MM.1S (cell line): ENCODE measurements around the gene DOCK4.
A peak's percentile ranks its signal among the peaks of the same experiment; 100 is the strongest.

ENCODE experiments used
- DNase-seq: peaks from one replicate; pipeline ENCODE4 v3.0.0-alpha.2; 2015
- H2AFZ ChIP-seq: fragments of 300-600 bp; sonication (generic); 2 replicates; pipeline ENCODE4 v1.6.0; 2016; ENCODE audit warnings: antibody characterized with exemption, low read length
- H3F3A ChIP-seq: fragments of 300-600 bp; sonication (generic); 2 replicates; pipeline ENCODE4 v1.6.1; 2016; ENCODE audit warnings: mild to moderate bottlenecking, antibody characterized with exemption, low read length, moderate library complexity, mixed read lengths; ENCODE audit not compliant: insufficient read depth
- H3K27ac ChIP-seq: fragments of 300-600 bp; sonication (generic); 2 replicates; pipeline ENCODE4 v1.5.1; 2016; ENCODE audit warnings: mild to moderate bottlenecking, low read length
- H3K27me3 ChIP-seq: fragments of 300-600 bp; sonication (generic); replicated peaks from 2 replicates; pipeline ENCODE4 v1.6.0; 2016; ENCODE audit warnings: low read length; ENCODE audit not compliant: insufficient read depth
- H3K36me3 ChIP-seq: fragments of 300-600 bp; sonication (generic); replicated peaks from 2 replicates; pipeline ENCODE4 v1.6.1; 2016; ENCODE audit warnings: mild to moderate bottlenecking, low read length, mixed read lengths; ENCODE audit not compliant: insufficient read depth
- H3K4me1 ChIP-seq: fragments of 300-600 bp; sonication (generic); 2 replicates; pipeline ENCODE4 v1.6.1; 2016; ENCODE audit warnings: low read length, mixed read lengths
- H3K4me2 ChIP-seq: fragments of 300-600 bp; sonication (generic); 2 replicates; pipeline ENCODE4 v1.6.0; 2016; ENCODE audit warnings: low read depth, low read length
- H3K4me3 ChIP-seq: fragments of 300-600 bp; sonication (generic); 2 replicates; pipeline ENCODE4 v1.5.1; 2016; ENCODE audit warnings: low read length, mixed read lengths
- H3K79me2 ChIP-seq: fragments of 300-600 bp; sonication (generic); 2 replicates; pipeline ENCODE4 v1.6.1; 2016; ENCODE audit warnings: mixed run types, low read length, mixed read lengths
- H3K9ac ChIP-seq: fragments of 300-600 bp; sonication (generic); 2 replicates; pipeline ENCODE4 v1.6.1; 2016; ENCODE audit warnings: low read length, mixed read lengths
- H3K9me2 ChIP-seq: fragments of 300-600 bp; sonication (generic); replicated peaks from 2 replicates; pipeline ENCODE4 v1.6.1; 2016; ENCODE audit warnings: mild to moderate bottlenecking, low read length, mixed read lengths; ENCODE audit not compliant: insufficient read depth
- H3K9me3 ChIP-seq: fragments of 300-600 bp; sonication (generic); replicated peaks from 2 replicates; pipeline ENCODE4 v1.6.1; 2016; ENCODE audit warnings: mild to moderate bottlenecking, low read length, mixed read lengths; ENCODE audit not compliant: insufficient read depth
- H4K20me1 ChIP-seq: fragments of 300-600 bp; sonication (generic); 2 replicates; pipeline ENCODE4 v1.6.1; 2016; ENCODE audit warnings: mild to moderate bottlenecking, low read length, moderate library complexity, mixed read lengths; ENCODE audit not compliant: insufficient read depth
- CTCF ChIP-seq: fragments of 300-600 bp; sonication (generic); IDR thresholded peaks from 2 replicates; pipeline ENCODE4 v1.5.1; 2016; ENCODE audit warnings: antibody characterized with exemption, low read length, mixed read lengths
- EZH2 ChIP-seq: fragments of 300-600 bp; sonication (generic); optimal IDR thresholded peaks from 2 replicates; pipeline ENCODE3; 2017; ENCODE audit warnings: low read depth, mild to moderate bottlenecking, antibody characterized with exemption, low read length, mixed read lengths
- EZH2phosphoT487 ChIP-seq: fragments of 300-600 bp; sonication (generic); IDR thresholded peaks from 2 replicates; pipeline ENCODE4 v1.6.1; 2018; ENCODE audit warnings: antibody characterized with exemption, low read length

DOCK4 gene

GRCh38 chr7:112060625-112061024 is 145.6 kb downstream of the DOCK4 start:
- no peak overlapping the region for H2AFZ ChIP-seq
- H3K9me3 ChIP-seq: no peaks in the 10 kb centered on the region
- H4K20me1 ChIP-seq: no peaks in the 10 kb centered on the region
- H3K79me2 ChIP-seq: peaks cover 83% of the 10 kb centered on the region
- TF ChIP-seq EZH2 (no peak), EZH2phosphoT487 (no peak), CTCF (no peak)
- peak overlapping the region; percentile 37; the same call in 1 of the 2 replicates for H3K9ac ChIP-seq
- H3K4me3 ChIP-seq: peak overlapping the region; percentile 10; the same call in 1 of the 2 replicates
- H3K36me3 ChIP-seq: no peaks in the 10 kb centered on the region
- H3F3A ChIP-seq: peaks cover 14% of the 10 kb centered on the region; the same call in 1 of the 2 replicates
- DNase-seq: peak; percentile 59
- peak overlapping the region; percentile 77 for H3K27ac ChIP-seq
- peak overlapping the region; percentile 56 for H3K4me2 ChIP-seq
- H3K9me2 ChIP-seq: no peaks in the 10 kb centered on the region
- no peaks in the 10 kb centered on the region for H3K27me3 ChIP-seq
- peaks cover 40% of the 10 kb centered on the region for H3K4me1 ChIP-seq

GRCh38 chr7:112059675-112060074 is 146.5 kb downstream of the DOCK4 start:
- H3F3A ChIP-seq: peaks cover 14% of the 10 kb centered on the region; the same call in 1 of the 2 replicates
- H3K9ac ChIP-seq: no peak overlapping the region
- H3K4me3 ChIP-seq: no peak overlapping the region
- no peak for TF ChIP-seq CTCF
- TF ChIP-seq EZH2: no peak
- no peak for TF ChIP-seq EZH2phosphoT487
- peak overlapping the region; percentile 77; the same call in 1 of the 2 replicates for H3K27ac ChIP-seq
- H3K36me3 ChIP-seq: no peaks in the 10 kb centered on the region
- no peak overlapping the region for H2AFZ ChIP-seq
- H3K79me2 ChIP-seq: peaks cover 83% of the 10 kb centered on the region
- H3K27me3 ChIP-seq: no peaks in the 10 kb centered on the region
- DNase-seq: no peak
- H4K20me1 ChIP-seq: no peaks in the 10 kb centered on the region
- no peaks in the 10 kb centered on the region for H3K9me3 ChIP-seq
- H3K4me2 ChIP-seq: peak overlapping the region; percentile 56; the same call in 1 of the 2 replicates
- peaks cover 50% of the 10 kb centered on the region for H3K4me1 ChIP-seq
- no peaks in the 10 kb centered on the region for H3K9me2 ChIP-seq

- H3K4me3 ChIP-seq: no peak overlapping the region
- no peak overlapping the region for H3K27ac ChIP-seq
- H3K79me2 ChIP-seq: peaks cover 84% of the 10 kb centered on the region
- peaks cover 14% of the 10 kb centered on the region; the same call in 1 of the 2 replicates for H3F3A ChIP-seq
- H3K9me3 ChIP-seq: no peaks in the 10 kb centered on the region
- peaks cover 56% of the 10 kb centered on the region for H3K4me1 ChIP-seq
- no peaks in the 10 kb centered on the region for H3K9me2 ChIP-seq
- H3K36me3 ChIP-seq: no peaks in the 10 kb centered on the region
- TF ChIP-seq CTCF (no peak), EZH2phosphoT487 (no peak), EZH2 (no peak)
- H4K20me1 ChIP-seq: no peaks in the 10 kb centered on the region
- H3K4me2 ChIP-seq: no peak overlapping the region
- no peak overlapping the region for H2AFZ ChIP-seq
- DNase-seq: no peak
- H3K27me3 ChIP-seq: no peaks in the 10 kb centered on the region
- no peak overlapping the region for H3K9ac ChIP-seq
Observed at GRCh38 chr7:112058686-112059085, 147.5 kb downstream of the DOCK4 start.
